ENCODE measurements around the gene RAB1A. TPM values are rescaled to one million over a fixed set of nuclear protein-coding genes. Genes with fewer than 3 reads are reported as not detected.

Gene RAB1A
- total and polyA plus RNA-seq, 2 experiments from 2014 or later: 94.8 to 172 TPM

DNA sequence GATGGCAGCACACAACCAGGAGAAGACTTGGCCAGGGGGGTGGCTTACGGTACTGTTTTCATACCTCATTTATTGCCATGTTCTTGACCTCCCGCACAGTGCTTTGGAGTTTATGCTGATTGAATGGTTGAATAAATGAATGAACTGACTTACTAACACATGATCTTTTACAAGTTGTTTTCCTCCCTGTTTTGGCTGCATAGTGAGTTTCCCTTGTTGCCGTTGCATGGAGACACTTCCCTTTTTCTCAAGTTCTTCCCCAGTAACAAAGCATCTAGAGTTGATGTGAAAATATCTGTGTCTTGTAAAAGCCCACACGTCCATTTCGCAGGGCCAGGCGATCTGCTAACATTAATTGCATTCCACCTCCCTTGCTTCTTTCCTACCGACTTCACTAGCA is 35.7 kb upstream of the RAB1A start:
- no peak overlapping the region for H3K27ac Mint-ChIP-seq

DNA sequence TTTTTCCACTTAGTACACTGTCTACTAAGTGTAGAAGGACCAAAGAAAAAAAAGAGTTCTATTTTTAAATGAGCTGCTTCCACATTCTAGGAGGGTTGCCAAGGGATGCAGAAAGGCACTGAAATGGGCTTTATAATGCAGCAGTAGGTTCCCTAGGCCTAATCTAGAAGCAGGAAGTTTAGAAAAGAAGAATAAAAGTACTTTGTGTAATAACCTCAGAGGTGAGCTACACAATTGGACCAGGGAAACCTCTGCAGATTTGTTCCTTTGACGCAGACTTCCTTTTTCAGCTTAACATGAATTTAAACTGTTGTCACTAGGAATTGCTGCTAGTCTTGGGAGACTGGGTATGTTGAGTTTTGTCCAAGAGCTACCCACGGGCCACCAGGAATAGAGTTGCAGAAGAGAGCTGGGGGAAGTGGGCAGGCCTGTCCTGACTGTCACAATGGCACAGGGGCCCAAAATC is 34.6 kb upstream of the RAB1A start:
- Histone ChIP-seq H3K9me2 (ENCODE audit: insufficient read depth) (no peaks in the 10 kb centered on the region), H4K20me1 (replicated peaks; ENCODE audit: insufficient read depth) (no peaks in the 10 kb centered on the region), H3K4me2 (no peak overlapping the region), H3F3A (replicated peaks; ENCODE audit: low read depth) (no peaks in the 10 kb centered on the region), H3K4me3 (no peak overlapping the region), H3K36me3 (ENCODE audit: insufficient read depth) (no peaks in the 10 kb centered on the region), H3K27ac (ENCODE audit: low read depth) (no peak overlapping the region), H3K79me2 (replicated peaks; ENCODE audit: insufficient read depth) (no peaks in the 10 kb centered on the region), H3K4me1 (ENCODE audit: insufficient read depth) (no peaks in the 10 kb centered on the region; the same call in 1 of the 2 replicates), H3K27me3 (ENCODE audit: insufficient read depth) (no peaks in the 10 kb centered on the region), H2AFZ (0 out of 2 replicates have a peak overlapping the region, but pooled peaks have one; percentile 14)
- no peaks in the 10 kb centered on the region for H3K27me3 Mint-ChIP-seq (ENCODE audit: insufficient read depth, low read depth, poor library complexity)
- H3K27ac Mint-ChIP-seq: no peak overlapping the region
- no peaks in the 10 kb centered on the region for H3K9me3 Mint-ChIP-seq
- no peak for ATAC-seq
- peaks cover 8% of the 10 kb centered on the region for H3K4me1 Mint-ChIP-seq
- no peak overlapping the region for H3K4me3 Mint-ChIP-seq
- DNase-seq (ENCODE audit: low spot score): no peak
- no peak for TF ChIP-seq CREB1 (CRISPR knock-in tag; IDR thresholded peaks at IDR 0.05; ENCODE audit: low read depth)
- TF ChIP-seq, protein P1, sequence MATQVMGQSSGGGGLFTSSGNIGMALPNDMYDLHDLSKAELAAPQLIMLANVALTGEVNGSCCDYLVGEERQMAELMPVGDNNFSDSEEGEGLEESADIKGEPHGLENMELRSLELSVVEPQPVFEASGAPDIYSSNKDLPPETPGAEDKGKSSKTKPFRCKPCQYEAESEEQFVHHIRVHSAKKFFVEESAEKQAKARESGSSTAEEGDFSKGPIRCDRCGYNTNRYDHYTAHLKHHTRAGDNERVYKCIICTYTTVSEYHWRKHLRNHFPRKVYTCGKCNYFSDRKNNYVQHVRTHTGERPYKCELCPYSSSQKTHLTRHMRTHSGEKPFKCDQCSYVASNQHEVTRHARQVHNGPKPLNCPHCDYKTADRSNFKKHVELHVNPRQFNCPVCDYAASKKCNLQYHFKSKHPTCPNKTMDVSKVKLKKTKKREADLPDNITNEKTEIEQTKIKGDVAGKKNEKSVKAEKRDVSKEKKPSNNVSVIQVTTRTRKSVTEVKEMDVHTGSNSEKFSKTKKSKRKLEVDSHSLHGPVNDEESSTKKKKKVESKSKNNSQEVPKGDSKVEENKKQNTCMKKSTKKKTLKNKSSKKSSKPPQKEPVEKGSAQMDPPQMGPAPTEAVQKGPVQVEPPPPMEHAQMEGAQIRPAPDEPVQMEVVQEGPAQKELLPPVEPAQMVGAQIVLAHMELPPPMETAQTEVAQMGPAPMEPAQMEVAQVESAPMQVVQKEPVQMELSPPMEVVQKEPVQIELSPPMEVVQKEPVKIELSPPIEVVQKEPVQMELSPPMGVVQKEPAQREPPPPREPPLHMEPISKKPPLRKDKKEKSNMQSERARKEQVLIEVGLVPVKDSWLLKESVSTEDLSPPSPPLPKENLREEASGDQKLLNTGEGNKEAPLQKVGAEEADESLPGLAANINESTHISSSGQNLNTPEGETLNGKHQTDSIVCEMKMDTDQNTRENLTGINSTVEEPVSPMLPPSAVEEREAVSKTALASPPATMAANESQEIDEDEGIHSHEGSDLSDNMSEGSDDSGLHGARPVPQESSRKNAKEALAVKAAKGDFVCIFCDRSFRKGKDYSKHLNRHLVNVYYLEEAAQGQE (IDR thresholded peaks at IDR 0.05; ENCODE audit: unreplicated experiment): no peak
- TF ChIP-seq STAT1 (IDR thresholded peaks at IDR 0.05; ENCODE audit: unreplicated experiment): no peak
- TF ChIP-seq, protein P2, sequence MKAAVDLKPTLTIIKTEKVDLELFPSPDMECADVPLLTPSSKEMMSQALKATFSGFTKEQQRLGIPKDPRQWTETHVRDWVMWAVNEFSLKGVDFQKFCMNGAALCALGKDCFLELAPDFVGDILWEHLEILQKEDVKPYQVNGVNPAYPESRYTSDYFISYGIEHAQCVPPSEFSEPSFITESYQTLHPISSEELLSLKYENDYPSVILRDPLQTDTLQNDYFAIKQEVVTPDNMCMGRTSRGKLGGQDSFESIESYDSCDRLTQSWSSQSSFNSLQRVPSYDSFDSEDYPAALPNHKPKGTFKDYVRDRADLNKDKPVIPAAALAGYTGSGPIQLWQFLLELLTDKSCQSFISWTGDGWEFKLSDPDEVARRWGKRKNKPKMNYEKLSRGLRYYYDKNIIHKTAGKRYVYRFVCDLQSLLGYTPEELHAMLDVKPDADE (IDR thresholded peaks at IDR 0.05): no peak
- TF ChIP-seq, protein P3, sequence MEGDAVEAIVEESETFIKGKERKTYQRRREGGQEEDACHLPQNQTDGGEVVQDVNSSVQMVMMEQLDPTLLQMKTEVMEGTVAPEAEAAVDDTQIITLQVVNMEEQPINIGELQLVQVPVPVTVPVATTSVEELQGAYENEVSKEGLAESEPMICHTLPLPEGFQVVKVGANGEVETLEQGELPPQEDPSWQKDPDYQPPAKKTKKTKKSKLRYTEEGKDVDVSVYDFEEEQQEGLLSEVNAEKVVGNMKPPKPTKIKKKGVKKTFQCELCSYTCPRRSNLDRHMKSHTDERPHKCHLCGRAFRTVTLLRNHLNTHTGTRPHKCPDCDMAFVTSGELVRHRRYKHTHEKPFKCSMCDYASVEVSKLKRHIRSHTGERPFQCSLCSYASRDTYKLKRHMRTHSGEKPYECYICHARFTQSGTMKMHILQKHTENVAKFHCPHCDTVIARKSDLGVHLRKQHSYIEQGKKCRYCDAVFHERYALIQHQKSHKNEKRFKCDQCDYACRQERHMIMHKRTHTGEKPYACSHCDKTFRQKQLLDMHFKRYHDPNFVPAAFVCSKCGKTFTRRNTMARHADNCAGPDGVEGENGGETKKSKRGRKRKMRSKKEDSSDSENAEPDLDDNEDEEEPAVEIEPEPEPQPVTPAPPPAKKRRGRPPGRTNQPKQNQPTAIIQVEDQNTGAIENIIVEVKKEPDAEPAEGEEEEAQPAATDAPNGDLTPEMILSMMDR (conservative IDR thresholded peaks at IDR 0.05; ENCODE audit: low read depth in 2 of 2): no peak
- TF ChIP-seq ZNF331 (CRISPR knock-in tag; IDR thresholded peaks at IDR 0.05; ENCODE audit: low read depth): no peak
- TF ChIP-seq NANOG (IDR thresholded peaks at IDR 0.05; ENCODE audit: borderline replicate concordance): no peak
- TF ChIP-seq EZH2phosphoT487 (IDR thresholded peaks at IDR 0.05; ENCODE audit: unreplicated experiment): no peak
- H3K36me3 Mint-ChIP-seq (ENCODE audit: low read depth): no peaks in the 10 kb centered on the region

More for the DNA sequence above, 35.7 kb upstream of the RAB1A start:
- no peak for DNase-seq (ENCODE audit: low spot score)
- H4K20me1 ChIP-seq (replicated peaks; ENCODE audit: insufficient read depth): no peaks in the 10 kb centered on the region
- no peaks in the 10 kb centered on the region for H3K79me2 ChIP-seq (replicated peaks; ENCODE audit: insufficient read depth)
- H2AFZ ChIP-seq: no peak overlapping the region
- H3K27me3 Mint-ChIP-seq (ENCODE audit: insufficient read depth, low read depth, poor library complexity): no peaks in the 10 kb centered on the region
- no peaks in the 10 kb centered on the region for H3K9me3 Mint-ChIP-seq
- H3F3A ChIP-seq (replicated peaks; ENCODE audit: low read depth): no peaks in the 10 kb centered on the region
- no peak overlapping the region for H3K4me3 ChIP-seq
- no peak overlapping the region for H3K4me2 ChIP-seq
- H3K4me1 ChIP-seq (ENCODE audit: insufficient read depth): no peaks in the 10 kb centered on the region; the same call in 1 of the 2 replicates
- H3K4me3 Mint-ChIP-seq: no peak overlapping the region
- H3K36me3 Mint-ChIP-seq (ENCODE audit: low read depth): no peaks in the 10 kb centered on the region
- H3K27ac ChIP-seq (ENCODE audit: low read depth): no peak overlapping the region
- H3K36me3 ChIP-seq (ENCODE audit: insufficient read depth): no peaks in the 10 kb centered on the region
- H3K27me3 ChIP-seq (ENCODE audit: insufficient read depth): no peaks in the 10 kb centered on the region
- TF ChIP-seq ZNF114 (CRISPR knock-in tag; IDR thresholded peaks at IDR 0.05): no peak
- TF ChIP-seq NANOG (IDR thresholded peaks at IDR 0.05; ENCODE audit: borderline replicate concordance): no peak
- no peak for TF ChIP-seq STAT1 (IDR thresholded peaks at IDR 0.05; ENCODE audit: unreplicated experiment)
- no peaks in the 10 kb centered on the region for H3K9me2 ChIP-seq (ENCODE audit: insufficient read depth)
- H3K4me1 Mint-ChIP-seq: peaks cover 8% of the 10 kb centered on the region
- ATAC-seq: no peak

All from GM23338 (cell line).